ENCODE results near the gene SNAPC2.

Gene SNAPC2

DNA sequence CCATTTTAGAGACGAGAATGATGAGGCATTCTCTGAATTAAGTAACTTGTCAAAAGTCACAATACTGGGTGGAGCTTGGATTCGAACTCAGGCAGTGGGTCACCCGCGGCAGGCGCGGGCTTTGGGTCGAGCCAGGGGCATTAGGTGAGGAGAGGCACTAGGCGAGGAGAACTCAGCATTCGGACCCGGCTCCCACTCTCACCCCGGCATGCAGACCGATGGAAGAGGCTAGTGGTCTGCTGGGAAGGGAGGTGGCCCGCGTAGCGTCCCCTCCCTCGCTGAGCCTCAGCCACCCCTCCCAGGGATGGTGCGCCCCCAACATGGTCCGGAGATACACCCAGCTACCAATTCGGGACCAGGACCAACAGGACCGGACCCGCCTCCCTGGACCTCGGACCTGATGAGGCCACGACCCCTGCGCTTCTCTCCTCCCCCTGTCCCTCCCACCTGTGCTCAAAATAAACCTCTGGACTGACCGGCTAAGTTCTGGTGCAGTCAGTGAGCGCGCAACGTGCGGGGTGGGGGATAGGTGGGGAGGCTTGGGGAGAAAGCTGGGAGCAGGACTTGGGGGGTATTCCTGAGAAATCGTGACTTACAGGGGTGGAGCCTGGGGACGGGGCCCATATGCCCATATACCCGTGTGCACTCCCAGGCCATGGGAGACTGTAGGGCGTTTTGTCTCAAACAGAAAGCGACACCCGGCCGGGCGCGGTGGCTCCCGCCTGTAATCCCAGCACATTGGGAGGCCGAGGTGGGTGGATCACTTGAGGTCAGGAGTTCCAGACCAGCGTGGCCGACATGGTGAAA is 1.3 kb upstream of the SNAPC2 start:
- no peak for TF ChIP-seq ZNF274 (IDR thresholded peaks at IDR 0.05; ENCODE audit: low read depth, low read length)
- H3K4me3 ChIP-seq (ENCODE audit: low read length), result no peak overlapping the region

DNA sequence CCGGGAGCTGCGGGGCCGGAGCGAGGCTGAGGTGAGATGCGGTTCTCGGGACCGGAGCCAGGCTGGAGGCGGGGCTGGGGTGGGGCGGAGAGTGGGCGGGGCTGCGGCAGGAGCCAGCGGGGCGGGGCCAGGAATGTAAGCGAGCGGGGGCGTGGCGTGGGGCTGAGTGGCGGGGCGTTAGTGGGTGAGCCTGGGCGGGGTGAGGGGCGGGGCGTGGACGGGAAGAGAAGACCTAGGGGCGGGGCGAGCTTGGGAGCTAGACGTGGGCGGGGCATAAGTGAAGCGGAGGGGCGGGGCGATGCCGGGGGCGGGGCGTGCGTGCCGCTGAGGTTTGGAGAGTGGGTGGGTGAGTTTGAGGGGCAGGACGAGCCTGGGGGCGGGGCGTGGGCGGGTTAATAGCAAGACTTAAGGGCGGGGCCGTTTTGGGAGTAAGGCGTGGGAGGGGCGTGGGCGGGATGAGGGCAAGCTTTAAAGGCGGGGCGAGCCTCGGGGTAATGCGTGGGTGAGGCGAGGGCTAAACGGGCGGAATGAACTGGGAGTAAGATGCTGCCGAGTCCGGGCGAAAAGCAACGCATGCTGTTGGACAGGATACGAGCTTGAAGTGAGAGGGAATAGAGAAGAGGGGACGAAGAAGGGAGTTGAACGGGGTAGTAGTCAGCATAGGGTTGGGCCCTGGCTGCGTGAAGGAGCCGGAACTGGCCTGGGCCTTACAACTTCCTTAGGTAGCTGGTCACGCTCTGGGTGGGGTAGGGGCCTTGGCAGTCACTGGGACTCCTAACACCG is 572 bp downstream of the SNAPC2 start:
- TF ChIP-seq ZNF274 (IDR thresholded peaks at IDR 0.05; ENCODE audit: low read depth, low read length), result no peak
- peak overlapping the region; percentile 64; the same call in 1 of the 2 replicates for H3K4me3 ChIP-seq (ENCODE audit: low read length)

DNA sequence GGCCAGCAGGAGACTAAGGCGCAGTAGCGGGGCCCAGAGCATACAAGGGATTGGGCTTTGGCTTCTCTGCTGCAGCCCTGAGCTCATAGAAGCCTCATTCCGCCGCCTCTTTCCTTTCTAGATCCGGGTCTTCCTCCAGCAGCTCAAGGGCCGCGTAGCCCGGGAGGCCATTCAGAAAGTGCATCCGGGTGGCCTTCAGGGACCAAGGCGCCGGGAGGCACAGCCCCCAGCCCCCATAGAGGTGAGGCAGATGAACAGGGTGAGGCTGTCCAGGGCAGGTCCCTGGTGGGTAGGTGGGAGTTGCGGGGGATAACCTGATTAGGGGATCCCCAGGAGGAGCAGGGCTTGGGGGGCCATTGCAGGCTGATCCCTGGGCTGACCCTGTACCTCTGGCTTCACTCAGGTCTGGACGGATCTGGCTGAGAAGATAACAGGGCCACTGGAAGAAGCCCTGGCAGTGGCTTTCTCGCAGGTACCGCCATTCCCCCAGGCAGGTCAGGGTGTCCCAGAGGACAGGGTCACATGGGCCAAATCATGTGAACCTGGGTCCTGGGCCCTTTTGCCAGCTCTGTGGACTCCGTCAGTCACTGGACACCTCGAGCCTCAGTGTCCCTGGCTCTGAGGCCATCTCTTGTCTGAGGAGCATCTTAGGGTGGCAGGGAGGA is 1.3 kb downstream of the SNAPC2 start:
- peak overlapping the region; percentile 47; the same call in 1 of the 2 replicates for H3K4me3 ChIP-seq (ENCODE audit: low read length)
- no peak for TF ChIP-seq ZNF274 (IDR thresholded peaks at IDR 0.05; ENCODE audit: low read depth, low read length)

DNA sequence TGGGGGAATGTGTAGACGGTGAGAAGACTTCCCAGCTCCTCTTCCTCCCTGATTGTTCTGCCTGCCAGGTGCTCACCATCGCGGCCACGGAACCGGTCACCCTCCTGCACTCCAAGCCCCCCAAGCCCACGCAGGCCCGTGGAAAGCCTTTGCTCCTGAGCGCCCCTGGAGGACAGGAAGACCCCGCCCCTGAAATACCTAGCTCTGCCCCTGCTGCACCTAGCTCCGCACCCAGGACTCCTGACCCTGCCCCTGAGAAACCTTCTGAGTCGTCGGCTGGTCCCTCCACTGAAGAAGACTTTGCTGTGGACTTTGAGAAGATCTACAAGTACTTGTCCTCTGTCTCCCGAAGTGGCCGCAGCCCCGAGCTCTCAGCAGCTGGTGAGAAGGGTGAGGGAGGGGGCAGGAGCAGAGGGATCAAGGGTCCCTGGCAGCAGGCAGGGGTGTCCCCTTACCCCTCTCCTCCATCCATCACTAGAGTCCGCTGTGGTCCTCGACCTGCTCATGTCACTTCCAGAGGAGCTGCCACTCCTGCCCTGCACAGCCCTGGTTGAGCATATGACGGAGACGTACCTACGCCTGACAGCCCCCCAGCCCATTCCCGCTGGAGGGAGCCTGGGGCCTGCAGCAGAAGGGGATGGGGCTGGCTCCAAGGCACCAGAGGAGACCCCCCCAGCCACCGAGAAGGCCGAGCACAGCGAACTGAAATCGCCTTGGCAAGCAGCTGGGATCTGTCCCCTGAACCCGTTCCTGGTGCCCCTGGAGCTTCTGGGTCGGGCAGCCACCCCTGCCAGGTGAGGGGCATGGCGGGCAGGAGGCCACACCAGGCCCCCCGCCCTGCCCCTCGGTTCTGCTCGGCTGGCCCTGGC is 2.1 kb downstream of the SNAPC2 start:
- no peak overlapping the region for H3K4me3 ChIP-seq (ENCODE audit: low read length)
- TF ChIP-seq ZNF274 (IDR thresholded peaks at IDR 0.05; ENCODE audit: low read depth, low read length), result no peak

DNA sequence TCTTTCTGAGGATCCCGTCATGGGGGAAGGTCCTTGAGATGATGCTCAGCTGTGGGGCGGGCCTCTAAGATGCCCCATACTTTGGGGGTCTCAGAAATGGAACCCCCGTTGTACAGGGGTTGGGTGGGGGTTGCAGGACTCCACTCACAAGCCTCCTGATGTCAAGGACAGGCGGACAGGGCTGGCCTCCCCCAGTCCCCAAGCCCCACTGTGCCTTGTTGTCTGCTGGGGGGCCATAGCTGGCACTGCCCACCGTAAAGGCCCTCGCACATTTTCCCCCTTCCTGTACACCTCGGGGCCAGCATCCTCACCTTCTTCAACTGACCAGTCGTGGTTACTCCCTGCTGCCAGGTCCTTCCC is 2.7 kb downstream of the SNAPC2 start:
- TF ChIP-seq ZNF274 (IDR thresholded peaks at IDR 0.05; ENCODE audit: low read depth, low read length), result no peak
- no peak overlapping the region for H3K4me3 ChIP-seq (ENCODE audit: low read length)

DNA sequence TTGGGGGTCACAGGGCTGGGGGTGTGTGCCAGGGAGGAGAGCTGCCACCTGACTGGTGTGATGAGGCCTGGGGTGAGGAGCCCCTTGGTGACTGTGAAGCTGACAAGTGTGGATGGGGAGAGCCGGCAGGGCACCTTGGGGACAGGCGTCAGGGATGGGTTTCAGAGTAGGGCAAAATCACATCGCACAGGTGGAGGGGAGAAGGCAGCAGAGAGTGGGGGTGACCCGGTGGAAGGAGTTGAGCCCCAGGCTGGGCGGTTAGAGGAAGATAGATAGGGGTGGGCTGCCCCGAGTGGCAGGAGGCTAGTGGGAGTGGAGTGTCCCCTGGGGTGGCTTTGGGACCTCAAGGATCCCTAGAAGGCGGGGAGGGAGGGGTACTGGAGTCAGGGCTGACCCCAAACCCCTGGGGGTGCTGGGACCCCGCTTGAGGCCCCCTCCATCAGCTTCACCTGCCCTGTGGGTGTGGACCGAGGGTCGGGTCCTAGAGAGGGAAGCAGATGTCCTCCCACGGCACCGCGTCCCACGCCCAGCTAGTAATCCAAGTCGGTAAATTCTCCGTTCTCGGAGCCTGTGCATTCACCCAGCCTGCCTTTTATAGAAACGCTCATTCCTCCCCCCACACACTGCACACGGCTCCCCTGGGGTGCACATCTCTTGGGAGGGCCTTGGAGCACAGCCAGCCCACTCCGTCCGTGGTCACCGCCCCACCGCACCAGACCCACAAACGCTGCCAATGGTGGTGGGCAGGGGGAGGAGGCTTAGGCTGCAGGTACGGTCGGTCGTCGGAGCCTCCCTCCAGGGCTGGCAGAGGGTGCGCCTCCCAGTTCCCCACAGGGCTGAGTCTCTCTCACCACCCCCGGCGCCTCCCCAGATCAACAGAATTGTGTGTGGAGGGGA is 3.4 kb downstream of the SNAPC2 start:
- no peak for TF ChIP-seq ZNF274 (IDR thresholded peaks at IDR 0.05; ENCODE audit: low read depth, low read length)
- H3K4me3 ChIP-seq (ENCODE audit: low read length), result no peak overlapping the region

DNA sequence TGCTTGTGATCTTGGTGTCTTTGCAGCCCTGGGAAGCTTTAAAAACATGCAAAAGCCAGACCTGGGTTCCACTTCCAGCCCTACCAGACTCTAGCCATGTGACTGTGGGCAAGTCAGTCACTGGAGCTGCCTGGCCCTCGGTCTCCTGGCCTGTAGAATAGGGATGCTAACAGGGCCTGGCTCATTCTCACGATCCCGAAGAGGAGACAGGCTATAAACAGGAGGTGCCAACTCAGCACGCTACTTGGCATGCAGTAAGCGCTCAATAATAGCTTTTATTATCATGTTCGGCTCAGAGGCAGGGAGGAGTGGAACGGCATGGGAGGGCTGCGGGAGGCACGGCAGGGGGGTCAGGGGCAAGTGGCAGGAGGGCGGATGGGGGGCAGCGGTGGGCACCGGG is 4.1 kb downstream of the SNAPC2 start:
- TF ChIP-seq ZNF274 (IDR thresholded peaks at IDR 0.05; ENCODE audit: low read depth, low read length), result no peak
- H3K4me3 ChIP-seq (ENCODE audit: low read length), result no peak overlapping the region

DNA sequence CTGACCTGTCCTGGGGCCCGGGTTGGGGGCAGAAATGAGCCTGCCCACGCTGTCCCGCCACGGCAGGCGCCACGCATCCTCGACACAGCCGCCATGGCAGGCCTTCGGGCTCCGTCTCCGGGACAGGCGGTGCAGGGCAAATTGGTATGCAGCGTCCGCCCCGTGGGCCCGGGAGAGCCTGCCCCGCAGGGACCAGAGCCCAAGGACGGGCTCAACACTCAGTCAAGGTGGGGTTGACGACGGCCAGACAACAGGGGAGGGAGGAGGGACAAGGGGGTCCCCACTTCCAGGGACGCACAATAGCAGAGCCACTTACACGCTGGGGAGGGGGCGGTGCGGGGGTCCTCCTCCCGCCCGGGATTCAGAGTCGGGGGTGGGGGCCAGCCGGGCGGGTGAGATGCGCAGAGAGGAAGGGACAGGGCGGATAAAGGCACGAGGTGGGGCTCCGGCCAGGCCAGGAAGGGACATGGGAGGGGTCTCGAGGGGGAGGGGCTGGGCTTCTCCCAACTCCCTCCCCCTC is 4.6 kb downstream of the SNAPC2 start:
- H3K4me3 ChIP-seq (ENCODE audit: low read length), result no peak overlapping the region
- no peak for TF ChIP-seq ZNF274 (IDR thresholded peaks at IDR 0.05; ENCODE audit: low read depth, low read length)

DNA sequence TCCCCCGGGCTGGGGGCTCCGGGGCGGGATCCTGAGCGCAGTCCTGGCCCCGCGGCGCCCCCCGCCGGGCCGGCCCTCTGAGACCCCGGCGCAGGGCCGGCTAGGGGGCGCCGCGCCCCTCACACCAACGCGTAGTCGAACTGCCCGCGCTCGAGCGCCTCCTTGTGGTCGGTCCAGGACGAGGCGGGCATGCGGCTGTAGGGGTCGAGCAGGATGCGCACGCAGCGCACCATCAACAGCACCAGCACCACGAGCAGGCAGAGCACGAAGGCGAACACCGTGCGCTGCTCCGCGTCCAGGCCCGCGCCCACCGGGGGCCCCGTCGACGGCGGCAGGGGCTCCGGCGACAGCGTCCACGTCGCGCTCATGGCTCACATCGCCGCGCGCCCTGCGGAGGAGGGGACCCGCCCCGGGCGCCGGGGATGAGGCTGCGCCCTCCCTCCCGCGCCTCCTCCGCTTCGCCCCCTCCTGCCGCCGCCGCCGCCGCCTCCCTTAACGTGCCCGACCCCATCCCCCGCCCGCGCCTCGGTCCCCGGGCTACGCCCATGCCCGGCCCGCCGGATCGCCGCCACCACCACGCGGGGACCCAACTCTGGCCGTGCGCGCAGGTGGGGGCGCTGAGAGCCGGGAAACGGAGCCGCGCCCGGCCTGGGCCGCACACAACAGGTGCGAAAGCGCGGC is 5.2 kb downstream of the SNAPC2 start:
- no peak overlapping the region; the same call in 1 of the 2 replicates for H3K4me3 ChIP-seq (ENCODE audit: low read length)
- no peak for TF ChIP-seq ZNF274 (IDR thresholded peaks at IDR 0.05; ENCODE audit: low read depth, low read length)

DNA sequence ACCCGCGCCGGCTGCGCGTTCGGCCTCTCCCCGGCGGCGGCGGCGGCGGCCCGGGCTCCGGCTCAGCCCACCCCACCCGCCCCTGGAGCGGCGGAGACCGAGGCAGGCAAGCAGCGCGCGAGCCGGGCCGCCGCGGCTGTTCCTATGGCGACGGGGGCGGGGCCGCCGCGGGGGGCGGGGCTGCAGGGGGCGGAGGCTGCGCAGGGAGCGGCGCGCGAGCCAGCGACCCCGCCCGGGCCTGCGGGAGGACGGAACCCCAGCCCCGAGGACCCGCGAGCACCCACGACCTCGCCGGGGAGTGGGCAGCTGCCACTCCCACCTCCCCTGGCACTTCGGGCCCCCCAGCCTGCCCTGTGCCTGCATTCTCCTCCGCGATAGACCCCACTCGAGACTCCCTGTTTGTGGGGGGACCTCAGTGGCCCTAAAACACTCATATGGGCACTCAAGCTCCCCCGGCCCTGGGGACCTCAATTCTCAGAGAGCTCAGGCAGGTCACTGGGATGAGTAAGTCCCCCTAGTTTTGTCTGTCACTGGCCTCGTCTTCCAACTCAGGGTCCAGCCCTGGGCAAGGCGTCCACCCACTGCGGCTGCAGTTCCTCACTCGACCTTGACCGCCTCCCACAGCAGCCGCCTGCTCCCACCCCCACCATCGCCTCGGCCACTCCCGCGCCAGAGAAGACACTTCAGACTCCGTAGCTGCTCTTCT is 6.0 kb downstream of the SNAPC2 start, which contains the start of gene CTXN1:
Gene CTXN1, minus strand, starts transcription at position 115 of the 706 bp plus-strand sequence. CDS start 597 bp downstream, outside the sequence.
- no peak within 1 kb of the TSS; the same call in 1 of the 2 replicates for H3K4me3 ChIP-seq (ENCODE audit: low read length)
- TF ChIP-seq ZNF274 (IDR thresholded peaks at IDR 0.05; ENCODE audit: low read depth, low read length), result no peak
